GM19035 (cell line): ENCODE data around the gene TAF7.
"Not testable (repeated sequence)": the region's sequence is repeated elsewhere in the genome, so short reads cannot be mapped to it uniquely, and the experiment has no call there.

ENCODE experiments used
- ATAC-seq: cut with Tn5 transposase; IDR thresholded peaks from one replicate; pipeline ENCODE4 v1.9.1; 2021; ENCODE audit not compliant: unreplicated experiment

TAF7 gene

GRCh38 chr5:141340781-141341354 lies 20.3 kb upstream of the TAF7 start:
- ATAC-seq: not testable (repeated sequence)

GRCh38 chr5:141338538-141339306 lies 18.1 kb upstream of the TAF7 start, which contains the start of gene PCDHGA2:
Gene PCDHGA2, plus strand, starts transcription at chr5:141338760.
- ATAC-seq: no peak

GRCh38 chr5:141332571-141332970 lies 12.0 kb upstream of the TAF7 start:
- not testable (repeated sequence) for ATAC-seq

- no peak for ATAC-seq
These were observed 9.9 kb upstream of the TAF7 start, which contains the start of gene PCDHGA1 for GRCh38 chr5:141330299-141331080. Gene PCDHGA1, plus strand, starts transcription at chr5:141330514.

- ATAC-seq: no peak
These were observed 7.6 kb upstream of the TAF7 start for GRCh38 chr5:141328231-141328630.

GRCh38 chr5:141326088-141326854 lies 5.7 kb upstream of the TAF7 start:
- ATAC-seq: peak; percentile 92

GRCh38 chr5:141322261-141322660 lies 1.7 kb upstream of the TAF7 start:
- no peak for ATAC-seq

GRCh38 chr5:141319699-141320098 lies 885 bp downstream of the TAF7 start:
- no peak for ATAC-seq

GRCh38 chr5:141319202-141319601 lies 1.4 kb downstream of the TAF7 start:
- ATAC-seq: no peak

- not testable (repeated sequence) for ATAC-seq
These were observed 3.6 kb downstream of the TAF7 start for GRCh38 chr5:141316963-141317362.

GRCh38 chr5:141313711-141314110 lies 6.9 kb downstream of the TAF7 start:
- no peak for ATAC-seq

GRCh38 chr5:141306630-141307029 lies 14.0 kb downstream of the TAF7 start:
- ATAC-seq: no peak

- no peak for ATAC-seq
These were observed 16.8 kb downstream of the TAF7 start, which contains the start of gene SLC25A2 for GRCh38 chr5:141303756-141304155. Gene SLC25A2, minus strand, starts transcription at chr5:141304049. Its CDS starts 184 bp downstream, at chr5:141303865.

- ATAC-seq: no peak
These were observed 22.2 kb downstream of the TAF7 start for GRCh38 chr5:141298376-141298775.

GRCh38 chr5:141272906-141273305 lies 47.7 kb downstream of the TAF7 start:
- no peak for ATAC-seq

- no peak for ATAC-seq
These were observed 51.4 kb downstream of the TAF7 start for GRCh38 chr5:141269195-141269594.
